ENCODE results near the gene E2F1.

The E2F1 gene

DNA sequence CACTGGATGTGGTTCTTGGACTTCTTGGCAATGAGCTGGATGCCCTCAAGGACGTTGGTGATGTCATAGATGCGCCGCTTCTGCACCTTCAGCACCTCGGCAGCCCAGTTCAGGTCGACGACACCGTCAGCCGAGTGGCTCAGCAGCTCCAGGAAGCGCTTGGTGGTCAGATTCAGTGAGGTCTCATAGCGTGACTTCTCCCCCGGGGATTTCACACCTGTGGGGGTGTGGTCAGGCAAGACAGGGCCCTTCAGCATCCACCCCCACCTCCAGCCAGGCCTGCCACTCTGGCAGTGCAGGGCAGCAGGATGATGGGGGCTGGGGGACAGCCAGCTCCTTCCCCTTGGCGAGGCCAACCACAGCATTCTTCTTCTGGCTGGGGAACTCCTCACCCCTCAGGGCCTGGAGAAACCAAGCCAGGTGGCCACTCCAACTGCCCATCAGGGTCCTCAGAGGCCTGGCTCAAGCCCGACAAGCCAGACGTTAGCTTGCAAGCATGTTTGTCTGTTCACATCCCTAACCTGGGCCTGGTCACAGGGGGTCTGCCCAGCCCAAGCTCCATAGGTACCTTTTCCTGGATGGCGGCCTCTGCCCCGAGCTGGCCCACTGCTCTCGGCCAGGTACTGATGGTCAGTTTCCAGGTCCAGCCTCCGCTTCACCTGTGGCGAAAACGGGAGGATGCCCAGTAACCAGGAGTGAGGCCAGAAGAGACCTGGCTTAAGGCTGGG, 6.3 kb downstream of the E2F1 start:
- Histone ChIP-seq H3K4me3 (ENCODE audit: low read depth, low read length) (no peak overlapping the region), H2BK12ac (ENCODE audit: low read length) (no peak overlapping the region), H4K12ac (ENCODE audit: low read depth, low read length) (no peak overlapping the region), H3K27ac (ENCODE audit: low read depth, low read length) (no peak overlapping the region), H3K4ac (ENCODE audit: low read depth, low read length) (no peak overlapping the region), H2BK5ac (ENCODE audit: low read depth, low read length, poor library complexity) (no peak overlapping the region), H3K9ac (ENCODE audit: low read length) (no peak overlapping the region), H4K91ac (ENCODE audit: low read depth, low read length) (no peak overlapping the region), H3K79me2 (ENCODE audit: control insufficient read depth, insufficient read depth, low read length, poor library complexity) (no peaks in the 10 kb centered on the region), H3K4me2 (ENCODE audit: low read length) (no peak overlapping the region), H3K23ac (ENCODE audit: low read length) (no peak overlapping the region), H3K18ac (ENCODE audit: low read length) (no peak overlapping the region), H3K36me3 (ENCODE audit: control insufficient read depth in 1 of 2, insufficient read depth in 2 of 2, low read length in 2 of 2) (peaks cover 26 to 29% of the 10 kb centered on the region in 2 experiments), H3K79me1 (ENCODE audit: low read length) (no peaks in the 10 kb centered on the region), H3K9me3 (ENCODE audit: insufficient read depth, low read depth, low read length) (peaks cover 2% of the 10 kb centered on the region), H3K4me1 (ENCODE audit: control insufficient read depth in 1 of 2, insufficient read depth in 2 of 2, low read length in 2 of 2) (peaks cover 2 to 6% of the 10 kb centered on the region in 2 experiments), H2AFZ (ENCODE audit: insufficient read depth, low read length, poor library complexity) (no peak overlapping the region), H2AK5ac (ENCODE audit: low read length) (no peak overlapping the region), H3K27me3 (ENCODE audit: insufficient read depth, low read length) (no peaks in the 10 kb centered on the region), H4K8ac (ENCODE audit: low read depth, low read length) (no peak overlapping the region), H2BK120ac (ENCODE audit: insufficient read depth, low read length, poor library complexity) (no peak overlapping the region), H3K14ac (ENCODE audit: low read length) (no peak overlapping the region)
- DNase-seq = no peak
- WGBS (ENCODE audit: extremely low coverage, insufficient coverage, insufficient read length) = no CpG with 5 or more reads among the region's 20 CpGs

DNA sequence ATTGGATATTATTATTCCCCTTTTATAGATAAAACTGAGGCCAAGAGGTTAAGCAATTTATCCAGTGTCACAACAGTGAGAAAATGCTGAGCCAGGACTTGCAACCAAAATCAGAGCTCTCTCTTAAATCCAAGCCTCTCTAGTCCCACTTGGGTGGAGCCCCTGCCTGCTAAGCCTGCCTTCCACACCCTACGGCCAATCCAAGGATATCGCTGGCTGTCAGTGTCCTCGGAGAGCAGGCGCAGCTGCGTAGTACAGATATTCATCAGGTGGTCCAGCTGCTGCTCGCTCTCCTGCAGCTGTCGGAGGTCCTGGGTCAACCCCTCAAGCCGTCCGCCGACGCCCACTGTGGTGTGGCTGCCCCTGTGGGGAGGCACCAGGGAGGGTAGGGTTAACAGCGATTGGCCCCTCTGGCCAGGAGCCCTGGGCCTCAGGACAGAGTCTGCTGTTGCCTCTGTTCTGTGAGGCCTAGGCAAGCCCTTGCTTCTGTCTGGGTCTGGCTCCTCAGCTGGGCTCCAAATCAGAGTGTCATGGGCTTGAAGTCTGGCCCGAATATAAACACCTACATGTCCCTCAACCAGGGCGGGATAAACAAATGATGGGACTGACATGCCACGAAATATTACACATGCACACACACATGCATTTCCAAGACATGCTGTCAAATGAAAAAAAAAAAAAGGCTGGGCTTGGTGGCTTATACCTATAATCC, 8.0 kb downstream of the E2F1 start:
- Histone ChIP-seq H3K27ac (ENCODE audit: low read depth, low read length) (no peak overlapping the region), H2AK5ac (ENCODE audit: low read length) (no peak overlapping the region), H4K8ac (ENCODE audit: low read depth, low read length) (no peak overlapping the region), H3K4me2 (ENCODE audit: low read length) (no peak overlapping the region), H2AFZ (ENCODE audit: insufficient read depth, low read length, poor library complexity) (no peak overlapping the region), H3K4ac (ENCODE audit: low read depth, low read length) (no peak overlapping the region), H3K23ac (ENCODE audit: low read length) (no peak overlapping the region), H3K9me3 (ENCODE audit: insufficient read depth, low read depth, low read length) (peaks cover 2% of the 10 kb centered on the region), H3K36me3 (ENCODE audit: control insufficient read depth in 1 of 2, insufficient read depth in 2 of 2, low read length in 2 of 2) (peaks cover 26 to 29% of the 10 kb centered on the region in 2 experiments), H3K4me1 (ENCODE audit: control insufficient read depth in 1 of 2, insufficient read depth in 2 of 2, low read length in 2 of 2) (peaks cover 13 to 14% of the 10 kb centered on the region in 2 experiments), H4K12ac (ENCODE audit: low read depth, low read length) (no peak overlapping the region), H3K79me2 (ENCODE audit: control insufficient read depth, insufficient read depth, low read length, poor library complexity) (peaks cover 10% of the 10 kb centered on the region), H4K91ac (ENCODE audit: low read depth, low read length) (no peak overlapping the region), H2BK5ac (ENCODE audit: low read depth, low read length, poor library complexity) (no peak overlapping the region), H3K14ac (ENCODE audit: low read length) (no peak overlapping the region), H3K4me3 (ENCODE audit: low read depth, low read length) (no peak overlapping the region), H3K27me3 (ENCODE audit: insufficient read depth, low read length) (no peaks in the 10 kb centered on the region), H3K79me1 (ENCODE audit: low read length) (peaks cover 13% of the 10 kb centered on the region), H2BK12ac (ENCODE audit: low read length) (no peak overlapping the region), H3K18ac (ENCODE audit: low read length) (no peak overlapping the region), H2BK120ac (ENCODE audit: insufficient read depth, low read length, poor library complexity) (no peak overlapping the region), H3K9ac (ENCODE audit: low read length) (no peak overlapping the region)
- no CpG with 5 or more reads among the region's 15 CpGs for WGBS (ENCODE audit: extremely low coverage, insufficient coverage, insufficient read length)
- no peak for DNase-seq

DNA sequence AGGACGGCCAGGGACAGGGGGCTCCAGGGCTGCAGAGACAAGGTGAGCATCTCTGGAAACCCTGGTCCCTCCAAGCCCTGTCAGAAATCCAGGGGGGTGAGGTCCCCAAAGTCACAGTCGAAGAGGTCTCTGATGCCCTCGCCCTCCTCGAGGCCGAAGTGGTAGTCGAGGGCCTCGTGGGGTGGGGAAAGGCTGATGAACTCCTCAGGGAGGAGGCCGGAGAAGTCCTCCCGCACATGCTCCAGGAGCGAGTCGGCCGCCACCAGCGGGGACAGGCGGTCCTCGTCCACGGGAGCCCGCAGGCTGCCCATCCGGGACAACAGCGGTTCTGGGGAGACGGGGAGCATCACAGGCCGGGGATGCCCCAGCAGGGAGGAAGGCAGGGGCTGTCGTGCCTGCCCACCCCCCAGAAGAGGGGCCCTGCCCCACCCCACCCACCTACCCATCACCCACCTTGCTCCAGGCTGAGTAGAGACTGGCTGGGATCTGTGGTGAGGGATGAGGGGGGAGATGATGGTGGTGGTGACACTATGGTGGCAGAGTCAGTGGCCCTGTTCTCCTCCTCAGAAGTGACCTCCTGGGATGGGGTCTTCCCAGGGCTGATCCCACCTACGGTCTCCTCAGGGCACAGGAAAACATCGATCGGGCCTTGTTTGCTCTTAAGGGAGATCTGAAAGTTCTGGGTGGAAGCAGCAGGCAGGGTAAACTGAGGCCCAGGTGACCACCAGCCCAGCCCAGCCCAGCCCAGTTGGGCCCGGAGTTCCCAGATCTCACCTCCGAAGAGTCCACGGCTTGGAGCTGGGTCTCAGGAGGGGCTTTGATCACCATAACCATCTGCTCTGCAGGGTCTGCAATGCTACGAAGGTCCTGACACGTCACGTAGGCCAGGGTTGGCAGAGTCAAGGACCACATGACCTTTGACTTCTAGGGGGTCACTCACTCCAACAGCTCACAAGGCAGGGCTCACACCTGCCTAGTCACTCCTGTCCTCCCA, 9.2 kb downstream of the E2F1 start:
- Histone ChIP-seq H2BK12ac (ENCODE audit: low read length) (no peak overlapping the region), H3K9me3 (ENCODE audit: insufficient read depth, low read depth, low read length) (peaks cover 4% of the 10 kb centered on the region), H2AK5ac (ENCODE audit: low read length) (no peak overlapping the region), H2AFZ (ENCODE audit: insufficient read depth, low read length, poor library complexity) (no peak overlapping the region), H3K9ac (ENCODE audit: low read length) (no peak overlapping the region), H3K27me3 (ENCODE audit: insufficient read depth, low read length) (no peaks in the 10 kb centered on the region), H3K4ac (ENCODE audit: low read depth, low read length) (no peak overlapping the region), H3K4me2 (ENCODE audit: low read length) (no peak overlapping the region), H3K23ac (ENCODE audit: low read length) (no peak overlapping the region), H3K14ac (ENCODE audit: low read length) (no peak overlapping the region), H3K4me3 (ENCODE audit: low read depth, low read length) (no peak overlapping the region), H3K79me2 (ENCODE audit: control insufficient read depth, insufficient read depth, low read length, poor library complexity) (peaks cover 10% of the 10 kb centered on the region), H3K79me1 (ENCODE audit: low read length) (peaks cover 17% of the 10 kb centered on the region), H4K91ac (ENCODE audit: low read depth, low read length) (no peak overlapping the region), H3K18ac (ENCODE audit: low read length) (no peak overlapping the region), H2BK5ac (ENCODE audit: low read depth, low read length, poor library complexity) (no peak overlapping the region), H3K4me1 (ENCODE audit: control insufficient read depth in 1 of 2, insufficient read depth in 2 of 2, low read length in 2 of 2) (peaks cover 19 to 22% of the 10 kb centered on the region in 2 experiments), H3K27ac (ENCODE audit: low read depth, low read length) (no peak overlapping the region), H2BK120ac (ENCODE audit: insufficient read depth, low read length, poor library complexity) (no peak overlapping the region), H4K8ac (ENCODE audit: low read depth, low read length) (no peak overlapping the region), H3K36me3 (ENCODE audit: control insufficient read depth in 1 of 2, insufficient read depth in 2 of 2, low read length in 2 of 2) (peaks cover 29% of the 10 kb centered on the region in 2 experiments), H4K12ac (ENCODE audit: low read depth, low read length) (no peak overlapping the region)
- no peak for DNase-seq
- no CpG with 5 or more reads among the region's 31 CpGs for WGBS (ENCODE audit: extremely low coverage, insufficient coverage, insufficient read length)

DNA sequence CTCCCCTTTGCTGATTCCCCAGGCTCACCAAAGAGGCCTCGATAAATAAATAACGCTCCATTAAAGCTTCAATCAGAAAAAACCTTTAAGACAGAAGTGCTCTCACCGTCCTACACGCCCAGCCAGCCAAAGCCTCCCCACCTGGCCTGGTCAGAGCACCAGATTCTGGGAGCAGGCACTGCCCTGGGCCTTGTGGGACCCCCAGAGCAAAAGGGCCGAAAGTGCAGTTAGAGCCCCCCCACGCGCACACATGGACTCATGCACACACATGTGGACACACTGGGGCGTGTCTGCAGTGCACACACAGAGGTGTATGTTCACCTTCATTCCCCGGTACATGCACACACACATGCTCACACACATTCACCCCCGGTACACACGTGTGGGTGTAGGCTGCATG, 10.1 kb downstream of the E2F1 start:
- Histone ChIP-seq H3K79me2 (ENCODE audit: control insufficient read depth, insufficient read depth, low read length, poor library complexity) (peaks cover 10% of the 10 kb centered on the region), H3K4me1 (ENCODE audit: control insufficient read depth in 1 of 2, insufficient read depth in 2 of 2, low read length in 2 of 2) (peaks cover 19 to 22% of the 10 kb centered on the region in 2 experiments), H3K23ac (ENCODE audit: low read length) (no peak overlapping the region), H2AK5ac (ENCODE audit: low read length) (no peak overlapping the region), H4K91ac (ENCODE audit: low read depth, low read length) (no peak overlapping the region), H3K4me3 (ENCODE audit: low read depth, low read length) (peak overlapping the region; percentile 17), H3K27ac (ENCODE audit: low read depth, low read length) (no peak overlapping the region), H3K14ac (ENCODE audit: low read length) (no peak overlapping the region), H4K8ac (ENCODE audit: low read depth, low read length) (no peak overlapping the region), H2AFZ (ENCODE audit: insufficient read depth, low read length, poor library complexity) (no peak overlapping the region), H4K12ac (ENCODE audit: low read depth, low read length) (no peak overlapping the region), H3K4me2 (ENCODE audit: low read length) (no peak overlapping the region), H3K79me1 (ENCODE audit: low read length) (peaks cover 17% of the 10 kb centered on the region), H3K9ac (ENCODE audit: low read length) (no peak overlapping the region), H3K18ac (ENCODE audit: low read length) (no peak overlapping the region), H2BK12ac (ENCODE audit: low read length) (no peak overlapping the region), H3K36me3 (ENCODE audit: control insufficient read depth in 1 of 2, insufficient read depth in 2 of 2, low read length in 2 of 2) (peaks cover 31 to 36% of the 10 kb centered on the region in 2 experiments), H2BK5ac (ENCODE audit: low read depth, low read length, poor library complexity) (no peak overlapping the region), H3K9me3 (ENCODE audit: insufficient read depth, low read depth, low read length) (peaks cover 4% of the 10 kb centered on the region), H3K27me3 (ENCODE audit: insufficient read depth, low read length) (no peaks in the 10 kb centered on the region), H2BK120ac (ENCODE audit: insufficient read depth, low read length, poor library complexity) (no peak overlapping the region), H3K4ac (ENCODE audit: low read depth, low read length) (no peak overlapping the region)
- WGBS (ENCODE audit: extremely low coverage, insufficient coverage, insufficient read length) = no CpG with 5 or more reads among the region's 11 CpGs
- no peak for DNase-seq

Data from trophoblast cell (in vitro differentiated cells and primary cell).